GM19452 (cell line): Measurements from ENCODE around the gene SART3.
A peak's percentile ranks its signal among the peaks of the same experiment; 100 is the strongest.
"Not testable (repeated sequence)": the region's sequence is repeated elsewhere in the genome, so short reads cannot be mapped to it uniquely, and the experiment has no call there.

ENCODE experiments used
- ATAC-seq: cut with Tn5 transposase; IDR thresholded peaks from one replicate; pipeline ENCODE4 v1.9.1; 2021; ENCODE audit not compliant: unreplicated experiment

The SART3 gene

DNA sequence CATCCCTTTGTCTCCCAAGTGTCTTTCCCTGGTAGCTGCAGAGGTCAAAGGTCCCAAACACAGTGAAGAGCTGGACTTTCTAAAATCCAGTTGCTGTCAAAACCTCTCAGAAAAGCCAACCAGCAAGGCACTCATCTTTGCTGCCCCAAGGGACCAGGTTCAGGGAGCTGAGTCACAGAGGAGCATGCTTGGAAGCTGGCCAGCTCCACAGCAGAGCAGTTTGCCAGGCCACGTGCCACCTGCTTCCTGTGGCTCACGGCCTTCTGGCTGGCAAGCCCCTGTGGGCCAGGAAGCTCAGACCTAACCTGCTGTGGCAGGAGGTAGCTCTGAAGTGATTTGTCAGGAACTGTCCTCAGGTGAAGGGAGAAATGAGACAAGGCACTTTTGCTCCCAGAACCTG lies 5.0 kb upstream of the SART3 start:
- no peak for ATAC-seq

GRCh38 chr12:108565146-108565545 lies 4.2 kb upstream of the SART3 start:
- ATAC-seq = no peak

GRCh38 chr12:108564724-108565123 lies 3.8 kb upstream of the SART3 start:
- ATAC-seq = no peak

GRCh38 chr12:108563804-108564151 lies 2.8 kb upstream of the SART3 start:
- ATAC-seq = no peak

GRCh38 chr12:108563136-108563803 lies 2.3 kb upstream of the SART3 start:
- no peak for ATAC-seq

DNA sequence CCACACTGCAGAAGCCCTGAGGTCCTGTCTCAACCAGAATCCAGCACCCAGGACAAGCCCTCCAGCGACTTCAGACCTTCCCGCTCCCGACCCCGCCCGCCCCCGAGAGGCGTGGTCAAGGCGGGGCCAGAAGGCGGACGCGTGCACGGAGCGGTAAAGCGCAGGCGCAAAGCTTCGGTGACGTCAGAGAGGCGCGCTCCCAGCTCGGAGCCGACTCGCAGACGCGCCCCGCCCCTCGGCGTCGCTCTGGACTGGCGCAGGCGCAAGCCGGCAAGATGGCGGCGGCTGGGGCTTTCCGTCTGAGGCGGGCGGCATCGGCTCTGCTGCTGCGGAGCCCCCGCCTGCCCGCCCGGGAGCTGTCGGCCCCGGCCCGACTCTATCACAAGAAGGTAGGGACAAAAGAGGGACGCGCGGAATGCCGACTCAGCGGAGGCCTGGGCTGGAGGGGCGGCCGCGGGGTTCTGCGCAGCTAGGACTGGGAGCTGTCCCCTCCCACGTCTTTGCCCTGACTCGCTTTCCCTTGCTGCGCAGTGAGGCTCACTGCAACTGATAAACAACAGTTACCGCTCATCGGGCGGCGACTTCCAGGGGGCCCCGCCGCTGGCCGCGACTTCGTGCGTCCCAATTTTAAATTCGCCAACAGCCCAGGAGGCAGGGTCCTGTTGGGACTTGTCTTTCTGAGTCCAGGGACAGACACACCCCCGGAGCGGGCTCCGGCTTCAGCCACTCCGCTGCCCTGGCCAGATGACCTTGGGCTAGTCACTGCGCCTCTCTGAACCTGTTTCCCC lies 1.6 kb upstream of the SART3 start, which contains the start of gene ISCU:
ISCU (plus strand) TSS at position 249 of the 788 bp plus-strand sequence; CDS start at position 276, 27 bp downstream.
- ATAC-seq = peak; percentile 51

DNA sequence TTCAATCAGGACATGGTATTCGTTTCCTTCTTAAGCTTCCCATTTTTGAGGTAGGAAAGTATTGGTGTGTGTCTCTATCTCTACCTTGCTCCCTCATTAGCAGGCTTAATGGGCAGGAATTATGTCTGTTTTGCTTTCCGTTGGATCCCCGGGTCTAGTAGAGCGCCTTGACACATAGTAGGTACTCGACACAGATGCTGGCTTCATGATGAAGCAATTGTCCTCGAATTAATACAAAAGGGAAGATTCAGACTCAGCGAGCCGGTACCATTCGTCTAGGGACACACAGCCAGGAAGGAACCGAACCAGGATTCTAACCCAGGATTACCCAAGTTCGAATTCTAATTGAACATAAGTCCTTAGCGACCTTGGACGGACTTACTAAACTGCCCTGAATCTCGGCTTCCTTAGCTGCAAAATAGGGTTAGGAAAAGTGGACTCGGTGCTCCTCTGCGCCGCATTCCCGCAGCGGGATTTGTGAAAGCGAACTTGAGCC lies 927 bp upstream of the SART3 start:
- no peak for ATAC-seq

- no peak for ATAC-seq
Observed at GRCh38 chr12:108560321-108560721, 652 bp downstream of the SART3 start.

GRCh38 chr12:108559748-108560147 lies 1.2 kb downstream of the SART3 start:
- no peak for ATAC-seq

- no peak for ATAC-seq
Observed at GRCh38 chr12:108559007-108559655, 1.8 kb downstream of the SART3 start.

- ATAC-seq = not testable (repeated sequence)
Observed at GRCh38 chr12:108555383-108555782, 5.6 kb downstream of the SART3 start.

DNA sequence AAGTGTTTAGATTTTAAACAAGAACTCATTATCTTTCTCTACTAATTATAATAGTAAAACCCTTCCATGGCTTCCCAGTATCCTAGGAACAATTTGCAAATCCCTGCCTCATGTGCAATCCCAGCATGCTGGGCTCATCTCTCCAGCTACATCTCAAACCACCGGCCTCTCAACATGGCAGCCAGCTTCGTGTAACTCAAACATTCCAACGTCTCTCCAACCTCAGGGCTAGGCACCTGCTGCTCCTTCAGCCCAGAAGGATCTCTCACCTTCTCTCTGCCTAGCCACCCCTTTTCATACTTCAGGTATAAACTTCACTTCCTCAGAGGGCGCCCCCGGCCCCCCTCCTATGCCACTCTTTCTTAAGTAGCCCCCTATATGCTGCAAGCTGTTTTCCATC lies 7.2 kb downstream of the SART3 start:
- ATAC-seq = no peak

- no peak for ATAC-seq
Observed at GRCh38 chr12:108551535-108551934, 9.4 kb downstream of the SART3 start.

- ATAC-seq = no peak
Observed at GRCh38 chr12:108548954-108549521, 11.9 kb downstream of the SART3 start.

DNA sequence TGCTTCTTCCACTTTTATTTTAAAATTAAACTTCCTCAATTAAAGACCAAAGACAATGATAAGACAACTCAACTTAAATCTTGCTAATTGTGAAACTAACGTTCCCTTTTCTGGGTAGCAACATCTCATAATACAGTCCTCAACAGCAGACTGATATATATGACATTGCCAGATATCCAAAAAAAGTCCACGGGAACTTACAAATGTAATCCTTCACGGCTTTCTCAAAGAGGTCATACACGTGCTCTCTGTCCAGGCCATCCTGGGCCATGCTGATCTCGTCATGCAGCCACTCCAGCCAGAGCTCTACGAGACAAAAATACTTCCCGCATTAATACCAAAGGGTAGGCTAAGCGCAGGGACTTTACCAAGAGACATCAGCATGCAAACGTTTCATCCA lies 13.3 kb downstream of the SART3 start:
- no peak for ATAC-seq

DNA sequence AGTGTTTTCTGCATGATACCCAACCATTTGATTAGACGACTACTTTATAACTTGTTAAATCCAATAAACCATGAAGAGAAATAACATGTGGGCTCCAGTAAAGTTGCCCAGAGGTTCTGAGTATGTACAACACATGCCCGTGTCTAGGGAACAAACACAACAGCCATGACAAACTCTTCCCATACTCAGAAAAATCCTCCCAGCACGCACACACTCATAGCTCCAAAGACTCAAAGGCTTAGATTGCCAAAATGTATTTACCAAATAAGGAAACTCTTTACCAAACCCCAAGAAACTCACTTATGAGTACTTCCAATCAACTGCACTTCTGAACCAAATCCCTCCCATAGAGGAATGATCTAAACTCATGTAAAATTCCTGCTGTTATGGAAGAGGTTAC lies 17.3 kb downstream of the SART3 start:
- no peak for ATAC-seq

DNA sequence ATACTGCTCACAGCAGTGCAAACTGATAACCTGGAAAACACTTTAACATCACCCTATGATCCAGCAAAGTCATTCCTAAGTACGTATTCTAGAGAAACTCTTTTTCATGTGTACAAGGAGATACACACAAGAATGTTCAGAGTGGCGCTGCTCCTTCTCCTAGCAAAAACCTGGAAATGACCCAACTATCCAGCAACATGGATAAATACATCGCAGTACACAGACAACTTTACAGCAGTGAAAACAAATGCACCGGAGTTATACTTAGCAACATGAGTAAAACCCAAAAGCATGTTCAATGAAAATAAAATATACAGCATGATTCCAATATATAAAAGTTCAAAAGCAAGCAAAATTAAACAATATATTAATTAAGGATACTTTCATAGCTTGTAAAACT lies 18.7 kb downstream of the SART3 start:
- no peak for ATAC-seq

GRCh38 chr12:108538616-108539195 lies 22.3 kb downstream of the SART3 start:
- no peak for ATAC-seq

- ATAC-seq = no peak
Observed at GRCh38 chr12:108538146-108538545, 22.8 kb downstream of the SART3 start.

GRCh38 chr12:108531929-108532848 lies 28.8 kb downstream of the SART3 start:
- ATAC-seq = no peak
